ENCODE results near the gene TENM3. TPM values are rescaled to one million over a fixed set of nuclear protein-coding genes. Genes with fewer than 3 reads are reported as not detected.

Gene TENM3
- total RNA-seq, 1 experiment from 2014 or later = 0.87 TPM

DNA sequence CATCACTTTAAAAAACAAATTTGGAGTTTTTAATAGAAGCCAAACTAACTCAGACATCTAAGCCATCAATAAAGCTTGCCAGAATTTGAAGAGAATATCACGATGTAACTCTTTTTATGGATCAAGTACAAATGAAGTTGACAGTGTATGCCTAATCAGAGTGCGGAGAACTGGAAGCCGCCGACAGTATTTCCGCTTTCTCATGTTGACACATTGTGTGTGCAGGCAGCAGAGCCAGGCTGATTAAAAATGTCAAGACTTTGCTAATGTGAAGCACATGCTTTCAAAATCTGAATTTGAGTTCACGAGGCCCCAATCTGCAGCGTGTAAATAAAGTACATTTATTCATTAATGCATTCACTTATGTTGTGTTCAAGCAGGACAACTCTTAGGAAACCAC is 161.2 kb downstream of the TENM3 start:
- POLR2A ChIA-PET (ENCODE audit: unreplicated experiment) = no interaction called here
- TF ChIP-seq, protein P1, sequence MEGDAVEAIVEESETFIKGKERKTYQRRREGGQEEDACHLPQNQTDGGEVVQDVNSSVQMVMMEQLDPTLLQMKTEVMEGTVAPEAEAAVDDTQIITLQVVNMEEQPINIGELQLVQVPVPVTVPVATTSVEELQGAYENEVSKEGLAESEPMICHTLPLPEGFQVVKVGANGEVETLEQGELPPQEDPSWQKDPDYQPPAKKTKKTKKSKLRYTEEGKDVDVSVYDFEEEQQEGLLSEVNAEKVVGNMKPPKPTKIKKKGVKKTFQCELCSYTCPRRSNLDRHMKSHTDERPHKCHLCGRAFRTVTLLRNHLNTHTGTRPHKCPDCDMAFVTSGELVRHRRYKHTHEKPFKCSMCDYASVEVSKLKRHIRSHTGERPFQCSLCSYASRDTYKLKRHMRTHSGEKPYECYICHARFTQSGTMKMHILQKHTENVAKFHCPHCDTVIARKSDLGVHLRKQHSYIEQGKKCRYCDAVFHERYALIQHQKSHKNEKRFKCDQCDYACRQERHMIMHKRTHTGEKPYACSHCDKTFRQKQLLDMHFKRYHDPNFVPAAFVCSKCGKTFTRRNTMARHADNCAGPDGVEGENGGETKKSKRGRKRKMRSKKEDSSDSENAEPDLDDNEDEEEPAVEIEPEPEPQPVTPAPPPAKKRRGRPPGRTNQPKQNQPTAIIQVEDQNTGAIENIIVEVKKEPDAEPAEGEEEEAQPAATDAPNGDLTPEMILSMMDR (conservative IDR thresholded peaks at IDR 0.05; ENCODE audit: low read depth, low read length) = no peak
- no peak for TF ChIP-seq EZH2 (IDR thresholded peaks at IDR 0.05; ENCODE audit: low read length, unreplicated experiment)
- TF ChIP-seq EZH2phosphoT487 (IDR thresholded peaks at IDR 0.05; ENCODE audit: borderline replicate concordance, low read length) = no peak
- DNase-seq (no peak), ATAC-seq (no peak)
- H4K20me1 ChIP-seq (ENCODE audit: low read length) = no peaks in the 10 kb centered on the region
- no peaks in the 10 kb centered on the region for H3F3A ChIP-seq (ENCODE audit: low read length, unreplicated experiment)
- BruUV-seq (replicated peaks) = no TSS peak
- H3K27ac ChIP-seq (ENCODE audit: low read length) = no peak overlapping the region
- H3K4me2 ChIP-seq (ENCODE audit: low read length) = no peak overlapping the region
- H3K9ac ChIP-seq (ENCODE audit: low read length) = no peak overlapping the region
- no peak overlapping the region for H3K4me3 ChIP-seq (ENCODE audit: low read length)
- no peaks in the 10 kb centered on the region for H3K9me3 ChIP-seq (ENCODE audit: low read length)
- no peaks in the 10 kb centered on the region for H3K4me1 ChIP-seq (ENCODE audit: insufficient read depth, low read length)
- H3K36me3 ChIP-seq (ENCODE audit: low read depth, low read length) = no peaks in the 10 kb centered on the region
- H3K79me2 ChIP-seq (ENCODE audit: low read length) = no peaks in the 10 kb centered on the region
- CTCF ChIA-PET = no interaction called here
- no peak overlapping the region for H2AFZ ChIP-seq (ENCODE audit: low read length)
- intact Hi-C loops (cut with micrococcal nuclease) = no loop called here
- H3K27me3 ChIP-seq (ENCODE audit: low read length) = 0 out of 2 replicates have a peak, but pooled peaks cover 13% of the 10 kb centered on the region
- no peaks in the 10 kb centered on the region for H3K9me2 ChIP-seq (replicated peaks; ENCODE audit: low read length)

GRCh38 chr4:182405087-182405486 is 161.9 kb downstream of the TENM3 start:
- Histone ChIP-seq H3K4me1 (ENCODE audit: insufficient read depth, low read length) (no peaks in the 10 kb centered on the region), H3K9me2 (replicated peaks; ENCODE audit: low read length) (no peaks in the 10 kb centered on the region), H3F3A (ENCODE audit: low read length, unreplicated experiment) (no peaks in the 10 kb centered on the region), H3K27me3 (ENCODE audit: low read length) (0 out of 2 replicates have a peak, but pooled peaks cover 13% of the 10 kb centered on the region), H3K36me3 (ENCODE audit: low read depth, low read length) (no peaks in the 10 kb centered on the region), H3K4me3 (ENCODE audit: low read length) (no peak overlapping the region), H3K4me2 (ENCODE audit: low read length) (no peak overlapping the region), H2AFZ (ENCODE audit: low read length) (no peak overlapping the region), H3K9ac (ENCODE audit: low read length) (no peak overlapping the region), H3K27ac (ENCODE audit: low read length) (no peak overlapping the region), H4K20me1 (ENCODE audit: low read length) (no peaks in the 10 kb centered on the region), H3K9me3 (ENCODE audit: low read length) (no peaks in the 10 kb centered on the region), H3K79me2 (ENCODE audit: low read length) (no peaks in the 10 kb centered on the region)
- DNase-seq (no peak), ATAC-seq (no peak)
- TF ChIP-seq EZH2 (IDR thresholded peaks at IDR 0.05; ENCODE audit: low read length, unreplicated experiment) (no peak), EZH2phosphoT487 (IDR thresholded peaks at IDR 0.05; ENCODE audit: borderline replicate concordance, low read length) (no peak)
- TF ChIP-seq, protein P1 (conservative IDR thresholded peaks at IDR 0.05; ENCODE audit: low read depth, low read length) = no peak
- no TSS peak for BruUV-seq (replicated peaks)
- CTCF ChIA-PET = no interaction called here
- intact Hi-C loops (cut with micrococcal nuclease) = no loop called here
- POLR2A ChIA-PET (ENCODE audit: unreplicated experiment) = no interaction called here

DNA sequence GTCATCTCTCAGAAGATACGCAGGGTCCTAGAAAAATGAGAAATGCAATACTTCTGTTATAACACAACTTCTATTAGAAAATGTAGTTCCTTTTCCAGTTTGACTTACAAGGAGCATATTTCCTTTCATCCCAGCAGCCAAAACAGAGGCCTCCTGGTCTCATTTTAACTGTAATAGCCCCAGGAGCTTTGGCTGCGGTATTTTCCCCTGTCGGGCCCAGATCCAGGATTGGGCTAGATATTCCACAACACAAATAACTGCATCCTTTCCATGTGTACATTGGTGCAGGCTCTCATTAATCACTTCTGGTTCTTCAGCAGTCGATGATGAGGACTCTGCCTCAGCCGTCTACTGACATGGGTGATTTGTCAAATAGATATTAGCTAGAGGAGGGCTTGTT is 166.1 kb downstream of the TENM3 start:
- H3K4me3 ChIP-seq (ENCODE audit: low read length) = no peak overlapping the region
- H3K4me1 ChIP-seq (ENCODE audit: insufficient read depth, low read length) = no peaks in the 10 kb centered on the region
- TF ChIP-seq EZH2phosphoT487 (IDR thresholded peaks at IDR 0.05; ENCODE audit: borderline replicate concordance, low read length) (no peak), EZH2 (IDR thresholded peaks at IDR 0.05; ENCODE audit: low read length, unreplicated experiment) (no peak)
- TF ChIP-seq, protein P1 (conservative IDR thresholded peaks at IDR 0.05; ENCODE audit: low read depth, low read length) = no peak
- no peak overlapping the region for H3K9ac ChIP-seq (ENCODE audit: low read length)
- no peaks in the 10 kb centered on the region for H3K9me2 ChIP-seq (replicated peaks; ENCODE audit: low read length)
- 0 out of 2 replicates have a peak, but pooled peaks cover 10% of the 10 kb centered on the region for H3K27me3 ChIP-seq (ENCODE audit: low read length)
- DNase-seq (no peak), ATAC-seq (no peak)
- CTCF ChIA-PET = no interaction called here
- H3K36me3 ChIP-seq (ENCODE audit: low read depth, low read length) = no peaks in the 10 kb centered on the region
- H4K20me1 ChIP-seq (ENCODE audit: low read length) = no peaks in the 10 kb centered on the region
- H3K4me2 ChIP-seq (ENCODE audit: low read length) = no peak overlapping the region
- BruUV-seq (replicated peaks) = no TSS peak
- no peaks in the 10 kb centered on the region for H3K9me3 ChIP-seq (ENCODE audit: low read length)
- H2AFZ ChIP-seq (ENCODE audit: low read length) = no peak overlapping the region
- H3F3A ChIP-seq (ENCODE audit: low read length, unreplicated experiment) = no peaks in the 10 kb centered on the region
- no peaks in the 10 kb centered on the region for H3K79me2 ChIP-seq (ENCODE audit: low read length)
- POLR2A ChIA-PET (ENCODE audit: unreplicated experiment) = no interaction called here
- intact Hi-C loops (cut with micrococcal nuclease) = no loop called here
- no peak overlapping the region for H3K27ac ChIP-seq (ENCODE audit: low read length)
